Ishikawa (cell line): ENCODE data around the gene USP14.

Experiments used
- CEBPB ChIP-seq: IDR thresholded peaks from 2 replicates; pipeline ENCODE4 v1.6.1; 2012
- CREB1 ChIP-seq: IDR thresholded peaks from 2 replicates; pipeline ENCODE4 v1.6.1; 2012; ENCODE audit warnings: low read depth
- EGR1 ChIP-seq: IDR thresholded peaks from 2 replicates; pipeline ENCODE4 v1.6.1; 2012
- EP300 ChIP-seq: IDR thresholded peaks from 2 replicates; pipeline ENCODE4 v1.6.1; 2012; ENCODE audit warnings: borderline replicate concordance
- FOXM1 ChIP-seq: IDR thresholded peaks from 2 replicates; pipeline ENCODE4 v1.6.1; 2012; ENCODE audit warnings: low read depth, borderline replicate concordance
- MAX ChIP-seq: IDR thresholded peaks from 2 replicates; pipeline ENCODE4 v1.6.1; 2012
- NFIC ChIP-seq: IDR thresholded peaks from 2 replicates; pipeline ENCODE4 v1.6.1; 2012
- RAD21 ChIP-seq: IDR thresholded peaks from 2 replicates; pipeline ENCODE4 v1.6.1; 2012; ENCODE audit warnings: low read depth
- TAF1 ChIP-seq: IDR thresholded peaks from 2 replicates; pipeline ENCODE4 v1.6.1; 2012; ENCODE audit warnings: low read depth, mild to moderate bottlenecking
- TCF12 ChIP-seq: IDR thresholded peaks from 2 replicates; pipeline ENCODE4 v1.6.1; 2012; ENCODE audit warnings: low read depth
- TEAD4 ChIP-seq: IDR thresholded peaks from 2 replicates; pipeline ENCODE4 v1.6.1; 2012
- YY1 ChIP-seq: IDR thresholded peaks from 2 replicates; pipeline ENCODE4 v1.6.1; 2012; ENCODE audit warnings: low read depth
- ZBTB7A ChIP-seq: IDR thresholded peaks from 2 replicates; pipeline ENCODE4 v1.6.1; 2012; ENCODE audit warnings: low read depth
- TF ChIP-seq, protein P1 (sequence below): IDR thresholded peaks from 2 replicates; pipeline ENCODE4 v1.6.1; 2012
- TF ChIP-seq, protein P2 (sequence below): IDR thresholded peaks from 2 replicates; pipeline ENCODE4 v1.6.1; 2012; ENCODE audit warnings: low read depth, mild to moderate bottlenecking

The USP14 gene

GRCh38 chr18:179499-179898 is 21.1 kb downstream of the USP14 start:
- TF ChIP-seq CEBPB: no peak
- no peak for TF ChIP-seq TCF12
- TF ChIP-seq ZBTB7A: no peak

DNA sequence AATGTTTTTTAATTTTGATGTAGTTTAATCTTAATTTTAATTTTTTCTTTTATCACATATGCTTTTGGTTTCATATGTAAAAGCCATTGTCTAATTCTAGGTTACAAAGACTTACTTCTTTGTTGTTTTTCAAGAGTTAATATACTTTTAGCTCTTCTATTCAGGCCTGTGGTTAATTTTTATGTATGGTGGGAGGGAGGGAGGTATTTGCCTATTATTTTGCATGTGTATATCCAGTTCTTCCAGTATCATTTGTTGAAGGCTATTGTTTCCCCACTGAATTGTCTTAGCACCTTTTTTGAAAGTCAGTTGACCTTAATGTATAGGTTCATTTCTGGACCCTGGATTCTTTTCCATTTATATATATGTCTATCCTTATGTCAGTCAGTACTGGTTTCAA is 23.4 kb downstream of the USP14 start:
- TF ChIP-seq CREB1 (no peak), EP300 (no peak), MAX (no peak), ZBTB7A (no peak), EGR1 (no peak), NFIC (no peak), TAF1 (no peak)
- TF ChIP-seq, protein P1, sequence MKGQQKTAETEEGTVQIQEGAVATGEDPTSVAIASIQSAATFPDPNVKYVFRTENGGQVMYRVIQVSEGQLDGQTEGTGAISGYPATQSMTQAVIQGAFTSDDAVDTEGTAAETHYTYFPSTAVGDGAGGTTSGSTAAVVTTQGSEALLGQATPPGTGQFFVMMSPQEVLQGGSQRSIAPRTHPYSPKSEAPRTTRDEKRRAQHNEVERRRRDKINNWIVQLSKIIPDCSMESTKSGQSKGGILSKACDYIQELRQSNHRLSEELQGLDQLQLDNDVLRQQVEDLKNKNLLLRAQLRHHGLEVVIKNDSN: no peak

DNA sequence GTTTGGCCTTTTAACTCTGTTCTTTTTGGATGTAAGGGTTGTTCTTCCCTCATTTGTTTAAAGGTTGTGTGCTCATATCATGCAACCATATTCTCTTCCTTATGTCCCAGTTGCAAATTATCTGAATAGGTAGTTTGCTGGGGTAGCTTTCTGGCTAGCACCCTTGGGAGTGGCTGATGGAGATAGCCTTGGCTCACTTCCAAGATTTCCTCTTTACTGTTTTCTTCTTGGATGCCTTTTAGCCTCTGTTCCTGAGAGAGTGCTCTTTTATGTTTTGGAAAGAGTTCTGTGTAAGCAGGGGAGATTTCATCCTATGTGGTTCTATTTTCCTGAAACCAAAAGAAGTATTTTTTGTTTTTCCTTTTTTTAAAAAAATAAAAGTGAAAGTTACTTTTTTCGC is 25.4 kb downstream of the USP14 start:
- TF ChIP-seq RAD21 (no peak), NFIC (peak; percentile 40; the same call in 1 of the 2 replicates)

- TF ChIP-seq CEBPB: no peak
- no peak for TF ChIP-seq TAF1
- TF ChIP-seq ZBTB7A: no peak
- TF ChIP-seq, protein P2, sequence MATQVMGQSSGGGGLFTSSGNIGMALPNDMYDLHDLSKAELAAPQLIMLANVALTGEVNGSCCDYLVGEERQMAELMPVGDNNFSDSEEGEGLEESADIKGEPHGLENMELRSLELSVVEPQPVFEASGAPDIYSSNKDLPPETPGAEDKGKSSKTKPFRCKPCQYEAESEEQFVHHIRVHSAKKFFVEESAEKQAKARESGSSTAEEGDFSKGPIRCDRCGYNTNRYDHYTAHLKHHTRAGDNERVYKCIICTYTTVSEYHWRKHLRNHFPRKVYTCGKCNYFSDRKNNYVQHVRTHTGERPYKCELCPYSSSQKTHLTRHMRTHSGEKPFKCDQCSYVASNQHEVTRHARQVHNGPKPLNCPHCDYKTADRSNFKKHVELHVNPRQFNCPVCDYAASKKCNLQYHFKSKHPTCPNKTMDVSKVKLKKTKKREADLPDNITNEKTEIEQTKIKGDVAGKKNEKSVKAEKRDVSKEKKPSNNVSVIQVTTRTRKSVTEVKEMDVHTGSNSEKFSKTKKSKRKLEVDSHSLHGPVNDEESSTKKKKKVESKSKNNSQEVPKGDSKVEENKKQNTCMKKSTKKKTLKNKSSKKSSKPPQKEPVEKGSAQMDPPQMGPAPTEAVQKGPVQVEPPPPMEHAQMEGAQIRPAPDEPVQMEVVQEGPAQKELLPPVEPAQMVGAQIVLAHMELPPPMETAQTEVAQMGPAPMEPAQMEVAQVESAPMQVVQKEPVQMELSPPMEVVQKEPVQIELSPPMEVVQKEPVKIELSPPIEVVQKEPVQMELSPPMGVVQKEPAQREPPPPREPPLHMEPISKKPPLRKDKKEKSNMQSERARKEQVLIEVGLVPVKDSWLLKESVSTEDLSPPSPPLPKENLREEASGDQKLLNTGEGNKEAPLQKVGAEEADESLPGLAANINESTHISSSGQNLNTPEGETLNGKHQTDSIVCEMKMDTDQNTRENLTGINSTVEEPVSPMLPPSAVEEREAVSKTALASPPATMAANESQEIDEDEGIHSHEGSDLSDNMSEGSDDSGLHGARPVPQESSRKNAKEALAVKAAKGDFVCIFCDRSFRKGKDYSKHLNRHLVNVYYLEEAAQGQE: no peak
- TF ChIP-seq, protein P1: no peak
- no peak for TF ChIP-seq FOXM1
- TF ChIP-seq EP300: no peak
Measured at GRCh38 chr18:189254-189653, 30.9 kb downstream of the USP14 start.

DNA sequence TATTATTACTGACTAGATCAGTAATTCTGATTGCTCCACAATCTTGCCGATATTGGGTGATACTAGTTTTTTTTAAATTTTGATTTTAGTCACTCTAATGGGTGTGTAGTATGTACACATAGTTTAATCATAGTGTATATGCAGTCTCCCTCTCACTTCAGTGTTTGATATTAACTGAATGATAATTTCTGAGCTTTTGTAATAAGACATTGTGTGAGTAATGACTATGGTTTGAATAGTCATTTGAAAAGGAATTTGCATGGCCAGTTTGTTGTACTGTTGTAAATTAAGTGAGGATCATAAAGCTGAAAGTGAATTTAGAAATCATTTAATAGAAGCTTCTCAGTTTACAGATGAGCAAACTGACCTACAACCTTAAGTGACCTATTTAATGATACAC is 33.4 kb downstream of the USP14 start:
- no peak for TF ChIP-seq ZBTB7A
- TF ChIP-seq YY1: no peak
- no peak for TF ChIP-seq TEAD4
- no peak for TF ChIP-seq CREB1
- no peak for TF ChIP-seq RAD21
- TF ChIP-seq, protein P2: no peak
- no peak for TF ChIP-seq EP300
- no peak for TF ChIP-seq EGR1
- TF ChIP-seq, protein P1: no peak
- no peak for TF ChIP-seq TCF12
- TF ChIP-seq CEBPB: no peak
- no peak for TF ChIP-seq MAX

DNA sequence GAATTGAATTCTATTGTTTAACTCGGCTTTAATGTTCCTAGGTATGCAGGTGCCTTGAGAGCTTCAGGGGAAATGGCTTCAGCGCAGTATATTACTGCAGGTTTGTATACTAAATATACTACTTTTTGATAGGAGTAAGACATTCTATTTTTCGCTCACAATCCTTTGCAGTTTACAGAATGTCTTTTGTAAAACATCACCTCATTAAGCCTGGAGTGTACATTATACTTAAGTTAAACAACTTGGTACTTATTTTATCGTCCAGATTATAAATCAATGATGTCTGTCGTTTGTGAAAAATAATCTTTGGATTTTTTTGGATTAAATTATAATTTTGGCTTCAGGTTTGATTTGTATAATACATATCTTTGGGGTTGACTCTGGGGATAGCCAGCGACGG is 34.4 kb downstream of the USP14 start:
- TF ChIP-seq TEAD4 (no peak), EP300 (no peak), EGR1 (no peak), TAF1 (no peak), NFIC (no peak), YY1 (no peak), TCF12 (no peak), CEBPB (no peak), CREB1 (no peak), FOXM1 (no peak)
- TF ChIP-seq, protein P2: no peak
- TF ChIP-seq, protein P1: no peak
